ENCODE measurements around the gene NTN5.

GRCh38 chr19:48719263-48720171, 46.7 kb upstream of the NTN5 start, which contains the start of gene MAMSTR:
- no peak for TF ChIP-seq CTCF (IDR thresholded peaks at IDR 0.05; ENCODE audit: poor library complexity)
- TF ChIP-seq EZH2 (IDR thresholded peaks at IDR 0.05; ENCODE audit: borderline replicate concordance), result no peak
